Heart left ventricle (tissue), 16 donors: Measurements from ENCODE around the gene CAPN9. TPM values are rescaled to one million over a fixed set of nuclear protein-coding genes. Genes with fewer than 3 reads are reported as not detected.

Experiments
- ATAC-seq, 4 donors: fragments of 200-7000 bp; cut with Tn5 transposase; one replicate each; pipeline ENCODE4 v1.9.1; 2020 to 2022; ENCODE audit warnings: moderate library complexity in 4 of 4, mild to moderate bottlenecking in 3 of 4, moderate number of reproducible peaks in 1 of 4
- DNase-seq, 5 donors: peaks; one replicate each; pipeline ENCODE4 v3.0.0-alpha.2; 2020
- H3K27ac ChIP-seq, 12 donors: fragments of 200-600 bp; sonication (generic) in 4 of 12; one replicate each; pipeline versions ENCODE4 v1.5.0 to v1.8.0; 2016 to 2022; ENCODE audit warnings: mild to moderate bottlenecking in 2 of 12
- H3K27me3 ChIP-seq, 9 donors: fragments of 200-600 bp; sonication (generic) in 2 of 9; one replicate each; pipeline versions ENCODE4 v1.5.1 to v1.8.0; 2016 to 2022; ENCODE audit warnings: mild to moderate bottlenecking in 3 of 9
- H3K36me3 ChIP-seq, 9 donors: fragments of 200-600 bp; sonication (generic) in 2 of 9; one replicate each; pipeline versions ENCODE4 v1.5.0 to v1.8.0; 2018 to 2022; ENCODE audit warnings: mild to moderate bottlenecking in 2 of 9
- H3K4me1 ChIP-seq, 12 donors: fragments of 200-600 bp; sonication (generic) in 4 of 12; one replicate each; pipeline versions ENCODE4 v1.5.0 to v1.8.0; 2016 to 2022; ENCODE audit warnings: mild to moderate bottlenecking in 3 of 12
- H3K4me3 ChIP-seq, 12 donors: fragments of 200-600 bp; sonication (generic) in 4 of 12; one replicate each; pipeline versions ENCODE4 v1.5.0 to v1.8.0; 2017 to 2022; ENCODE audit warnings: mild to moderate bottlenecking in 9 of 12, moderate library complexity in 4 of 12
- H3K9me3 ChIP-seq, 12 donors: fragments of 200-600 bp; sonication (generic) in 4 of 12; one replicate each; pipeline versions ENCODE4 v1.5.0 to v1.8.0; 2016 to 2022; ENCODE audit warnings: mild to moderate bottlenecking in 1 of 12
- CTCF ChIP-seq, 12 donors: fragments of 200-600 bp; sonication (generic) in 4 of 12; IDR thresholded peaks; one replicate each; pipeline versions ENCODE4 v1.5.0 to v1.8.0; 2018 to 2022; ENCODE audit warnings: antibody characterized with exemption in 12 of 12, mild to moderate bottlenecking in 5 of 12
- POLR2A ChIP-seq, 2 donors: fragments of 450-650 bp; IDR thresholded peaks; one replicate each; pipeline ENCODE4 v1.6.1; 2017; ENCODE audit warnings: antibody characterized with exemption in 2 of 2, mild to moderate bottlenecking in 2 of 2, moderate library complexity in 2 of 2
- WGBS, 4 donors: extraction: QIAGEN DNeasy Blood & Tissue Kit in 2 of 4; methylation state at CpG; one replicate each; pipeline versions ENCODE4 v1.1.5 to v1.1.7; 2013 to 2018; 5-methylcytosine and 5-hydroxymethylcytosine counted together
- intact Hi-C, 10 donors: fragments of 100-400 bp; cut with DNase I; formaldehyde crosslinking; loops; one replicate each; pipeline versions ENCODE4 v1.11.1 to v1.14.2; 2022
- polyA plus RNA-seq, 2 donors: library from polyadenylated mRNA; stranded (reverse); fragments of 200-250 nt; gene quantifications; one replicate each; pipeline ENCODE4 v1.2.3, GENCODE V29; 2013
- total RNA-seq, 9 donors: library from RNA; depleted of rRNA in 2 of 9; stranded (reverse); fragments of >200 nt in 2 of 9; fragmentation: NEBNext Ultra II Directional in 3 of 9; extraction: Animal tissue kit (Norgen Biotek cat#: 25700) in 3 of 9; gene quantifications; one replicate each; pipeline versions ENCODE4 v1.1.0 to v1.2.4, GENCODE V29; 2016 to 2023
- donor health status: ischemic (EF 13 %, LVEDD 7.1; RV severe dilation, severe dysfunction).
- donor health status: healthy with polysubstance abuse.
- donor health status: DM: no; HTN: yes; CAD: no.
- donor health status: DM: no; HTN: no; CAD: no.
- donor health status: ischemic (EF 25% LVEDD 6.9; RV normal size, moderate dysfunction).
- donor health status: ischemic (EF 25% LVEDD 5.7; RV mildly dilated, moderate dysfunction).
- donor health status: healthy.
- donor health status: DM: yes; HTN: yes; CAD: no.
- donor health status: ischemic (EF 35%, LVEDD 5.7; RV mildly dilated, moderate dysfunction).
- donor health status: nonischemic (EF 11% LVEDD 7.7; RV severe dilation, severe dysfunction).
- donor health status: DM: yes; HTN: yes; CAD: no.
- donor health status: PGD.
- donor health status: ischemic (EF 29% LVEDD 5.4; RV normal size, mild dysfunction).
- donor health status: nonischemic (EF 23%, LVEDD 6.1; RV moderate dilation, normal function).

The CAPN9 gene
- total and polyA plus RNA-seq, 11 donors, result 0.04 to 0.31 (median 0.17) TPM; not detected in 7

GRCh38 chr1:230827081-230827681, 80.0 kb downstream of the CAPN9 start:
- intact Hi-C loops, result loop anchor here in 5 of 10 donors (2.0 to 10.0 kb wide), 4 partner anchors 22 to 48 kb away; partner anchors contain the start of gene C1orf198 (in 3 of the 5)
- H3K4me1 ChIP-seq, result peaks cover 4 to 77% (median 58%) of the 10 kb centered on the region in 12 donors
- 60 to 73% (median 67%) methylated on average over 7 of the region's 7 CpGs for WGBS, 4 donors

GRCh38 chr1:230827801-230828200, 80.6 kb downstream of the CAPN9 start:
- no peaks in the 10 kb centered on the region for H3K9me3 ChIP-seq
- WGBS, 4 donors, result 72 to 90% (median 73%) methylated on average over 5 of the region's 5 CpGs
- H3K27ac ChIP-seq, result peak overlapping the region in 6 of 12 donors; percentile 1 to 91 (median 50)
- H3K4me1 ChIP-seq, result peaks cover 4 to 77% (median 55%) of the 10 kb centered on the region in 12 donors
- intact Hi-C loops, result loop anchor here in 5 of 10 donors (2.0 to 10.0 kb wide), 4 partner anchors 21 to 47 kb away; partner anchors contain the start of gene C1orf198 (in 3 of the 5)
- H3K4me3 ChIP-seq, result no peak overlapping the region
- H3K36me3 ChIP-seq, result no peaks in the 10 kb centered on the region
- ATAC-seq (no peak), DNase-seq (no peak)
- H3K27me3 ChIP-seq, result no peaks in the 10 kb centered on the region
- no peak for TF ChIP-seq POLR2A (IDR thresholded peaks at IDR 0.05)

More at GRCh38 chr1:230827081-230827681, 80.0 kb downstream of the CAPN9 start:
- Histone ChIP-seq H3K27ac (peak overlapping the region in 6 of 12 donors; percentile 17 to 94 (median 88)), H3K27me3 (no peaks in the 10 kb centered on the region), H3K9me3 (no peaks in the 10 kb centered on the region), H3K4me3 (no peak overlapping the region), H3K36me3 (no peaks in the 10 kb centered on the region)
- TF ChIP-seq POLR2A (IDR thresholded peaks at IDR 0.05), result no peak
- DNase-seq (peak in 3 of 5 donors; percentile 64 to 68 (median 65)), ATAC-seq (peak; percentile 8 to 49 (median 12))

GRCh38 chr1:230828421-230828820, 81.2 kb downstream of the CAPN9 start:
- DNase-seq, result no peak
- Histone ChIP-seq H3K9me3 (no peaks in the 10 kb centered on the region), H3K4me3 (no peak overlapping the region), H3K36me3 (no peaks in the 10 kb centered on the region), H3K27me3 (no peaks in the 10 kb centered on the region), H3K4me1 (peaks cover 4 to 73% (median 51%) of the 10 kb centered on the region in 12 donors), H3K27ac (peak overlapping the region in 2 of 12 donors; percentile 53 to 91)
- no peak for TF ChIP-seq POLR2A (IDR thresholded peaks at IDR 0.05)
- intact Hi-C loops, result loop anchor here in 5 of 10 donors (5.0 to 10.0 kb wide), 3 partner anchors 34 to 46 kb away; partner anchors contain the start of gene C1orf198 (in 3 of the 5)
- 93 to 97% (median 96%) methylated on average over 4 of the region's 4 CpGs for WGBS, 4 donors
- ATAC-seq, result no peak

- ATAC-seq (no peak), DNase-seq (no peak)
- 39 to 52% (median 48%) methylated on average over 1 of the region's 1 CpG for WGBS, 4 donors
- no peaks in the 10 kb centered on the region for H3K9me3 ChIP-seq
- intact Hi-C loops, result no loop called here
- H3K4me3 ChIP-seq, result no peak overlapping the region
- peaks cover 0 to 51% (median 22%) of the 10 kb centered on the region in 12 donors for H3K4me1 ChIP-seq
- no peak for TF ChIP-seq CTCF (IDR thresholded peaks at IDR 0.05)
- TF ChIP-seq POLR2A (IDR thresholded peaks at IDR 0.05), result no peak
- no peaks in the 10 kb centered on the region for H3K27me3 ChIP-seq
- peaks cover 0 to 4% (median 0%) of the 10 kb centered on the region in 9 donors for H3K36me3 ChIP-seq
- no peak overlapping the region for H3K27ac ChIP-seq
Measured at GRCh38 chr1:230831771-230832170, 84.6 kb downstream of the CAPN9 start.

GRCh38 chr1:230832476-230832875, 85.3 kb downstream of the CAPN9 start:
- H3K4me3 ChIP-seq, result no peak overlapping the region
- 52 to 77% (median 64%) methylated on average over 1 of the region's 1 CpG for WGBS, 4 donors
- TF ChIP-seq CTCF (IDR thresholded peaks at IDR 0.05) (no peak), POLR2A (IDR thresholded peaks at IDR 0.05) (no peak)
- H3K36me3 ChIP-seq, result peaks cover 0 to 11% (median 4%) of the 10 kb centered on the region in 9 donors
- DNase-seq (no peak), ATAC-seq (no peak)
- intact Hi-C loops, result no loop called here
- no peaks in the 10 kb centered on the region for H3K9me3 ChIP-seq
- H3K27me3 ChIP-seq, result no peaks in the 10 kb centered on the region
- H3K27ac ChIP-seq, result no peak overlapping the region
- H3K4me1 ChIP-seq, result peaks cover 0 to 44% (median 15%) of the 10 kb centered on the region in 12 donors
